ENCODE measurements around the gene SLC17A8.
"Not testable (repeated sequence)": the region's sequence is repeated elsewhere in the genome, so short reads cannot be mapped to it uniquely, and the experiment has no call there.

Gene SLC17A8

DNA sequence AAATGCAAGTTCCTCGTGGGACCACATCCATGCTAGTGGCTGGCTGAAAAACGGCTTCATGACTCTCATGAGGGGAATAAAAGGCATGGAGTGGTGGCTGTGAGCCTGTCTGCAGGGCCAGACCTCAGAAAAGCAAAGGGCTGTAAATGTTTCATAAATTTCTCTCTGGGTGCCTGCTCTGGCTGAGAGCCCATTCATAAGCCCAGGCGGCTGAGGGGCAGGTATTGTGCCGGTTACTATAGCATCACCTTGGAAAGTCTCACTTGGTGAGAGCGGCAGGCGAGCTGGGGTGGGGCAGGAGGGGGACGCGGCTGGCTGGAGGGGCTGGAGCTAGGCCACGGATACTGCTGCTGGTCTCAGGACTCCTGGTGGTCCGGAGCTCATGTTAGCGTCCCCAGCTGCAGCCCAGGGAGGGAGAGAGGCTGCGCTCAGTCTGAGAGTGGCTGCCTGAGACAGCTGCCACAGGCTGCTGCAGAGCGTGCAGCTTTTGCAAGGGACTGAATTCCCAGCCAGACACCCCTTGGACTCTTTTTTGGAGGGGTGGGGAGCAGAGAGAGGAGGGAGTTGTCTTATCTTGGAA is at the start of gene SLC17A8:
Gene SLC17A8, plus strand, starts transcription at position 431 of the 580 bp plus-strand sequence. CDS start 318 bp downstream, outside the sequence.
- DNase-seq: no peak

DNA sequence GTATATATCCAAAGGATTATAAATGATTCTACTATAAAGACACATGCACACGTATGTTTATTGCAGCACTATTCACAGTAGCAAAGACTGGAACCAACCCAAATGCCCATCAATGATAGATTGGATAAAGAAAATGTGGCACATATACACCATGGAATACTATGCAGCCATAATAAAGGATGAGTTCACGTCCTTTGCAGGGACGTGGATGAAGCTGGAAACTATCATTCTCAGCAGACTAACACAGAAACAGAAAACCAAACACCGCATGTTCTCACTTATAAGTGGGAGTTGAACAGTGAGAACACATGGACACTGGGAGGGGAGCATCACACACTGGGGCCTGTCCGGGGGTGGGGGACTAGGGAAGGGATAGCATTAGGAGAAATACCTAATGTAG is 48.7 kb upstream of the SLC17A8 start:
- DNase-seq: not testable (repeated sequence)

DNA sequence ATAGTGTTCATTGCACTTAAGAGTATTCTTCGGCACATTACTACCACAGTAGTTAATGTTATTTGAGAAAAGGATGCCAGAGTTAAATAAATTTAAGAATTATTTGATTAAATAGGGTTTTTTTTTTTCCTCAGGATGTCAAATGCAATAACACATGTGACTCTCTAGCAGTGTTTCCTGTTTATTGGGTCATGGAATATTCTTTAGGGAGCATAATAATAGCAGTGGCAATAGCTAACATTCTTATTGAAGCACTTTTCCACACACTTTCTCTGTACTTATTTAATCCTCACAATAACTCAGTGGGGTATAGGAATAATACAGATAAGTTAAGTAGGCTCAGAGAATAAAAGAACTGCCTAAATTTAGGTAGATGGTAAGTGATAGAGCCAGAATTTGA is 45.6 kb upstream of the SLC17A8 start:
- DNase-seq: no peak

DNA sequence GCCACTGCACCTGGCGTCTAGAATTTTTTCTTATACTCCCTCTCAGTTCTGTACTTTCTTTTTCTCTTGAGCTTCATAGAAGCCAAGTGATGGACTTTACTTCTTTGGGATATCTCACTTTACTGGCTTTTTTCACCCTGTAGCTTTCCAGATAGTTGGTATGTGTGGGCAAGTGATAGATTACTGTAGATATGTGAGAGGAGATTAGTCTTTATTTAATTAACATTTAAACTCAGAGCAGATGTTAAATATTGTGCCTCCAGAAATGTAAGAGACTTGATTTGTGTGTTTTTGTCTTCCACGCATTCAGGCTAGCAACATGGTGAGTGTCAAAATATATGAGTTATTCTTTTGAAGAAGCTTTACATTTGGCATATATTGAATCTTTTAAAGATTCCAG is 39.5 kb upstream of the SLC17A8 start:
- DNase-seq: no peak

DNA sequence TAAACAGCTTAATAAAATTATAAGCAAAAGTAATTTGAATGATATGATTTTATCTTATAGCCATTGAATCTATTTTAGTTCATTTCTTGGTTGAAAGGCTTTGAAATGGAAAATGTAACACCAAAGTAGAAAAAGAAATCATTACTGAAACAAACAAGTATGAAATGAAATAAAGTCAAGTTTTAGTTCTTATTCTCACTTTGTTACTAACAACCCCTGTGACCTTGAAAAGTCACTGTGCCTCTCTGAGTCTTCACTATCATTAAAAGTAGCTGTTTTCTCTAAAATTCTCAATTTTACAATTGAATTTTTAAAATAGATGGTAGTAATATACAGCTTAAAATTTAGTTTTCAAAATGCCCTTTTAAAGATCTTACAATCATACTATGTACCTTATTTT is 32.4 kb upstream of the SLC17A8 start:
- no peak for DNase-seq

DNA sequence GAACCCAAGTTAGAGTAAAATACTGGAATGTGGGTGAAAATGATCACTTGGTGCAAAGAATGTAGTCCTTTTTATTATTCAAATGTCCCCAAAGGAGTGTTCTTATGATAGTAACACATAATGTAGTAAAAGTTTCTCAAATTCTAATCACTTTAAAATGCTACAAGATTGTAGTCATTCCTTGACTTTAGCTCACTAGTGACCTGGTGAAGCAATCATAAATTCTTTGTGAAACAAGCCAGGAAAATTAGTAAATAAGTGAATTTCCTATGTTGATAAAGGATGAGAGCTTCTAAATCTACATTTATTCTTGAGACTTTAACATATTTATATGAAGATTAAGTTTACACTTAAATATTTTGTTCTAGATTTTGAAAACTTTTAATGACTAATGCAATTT is 30.7 kb upstream of the SLC17A8 start:
- DNase-seq: no peak

DNA sequence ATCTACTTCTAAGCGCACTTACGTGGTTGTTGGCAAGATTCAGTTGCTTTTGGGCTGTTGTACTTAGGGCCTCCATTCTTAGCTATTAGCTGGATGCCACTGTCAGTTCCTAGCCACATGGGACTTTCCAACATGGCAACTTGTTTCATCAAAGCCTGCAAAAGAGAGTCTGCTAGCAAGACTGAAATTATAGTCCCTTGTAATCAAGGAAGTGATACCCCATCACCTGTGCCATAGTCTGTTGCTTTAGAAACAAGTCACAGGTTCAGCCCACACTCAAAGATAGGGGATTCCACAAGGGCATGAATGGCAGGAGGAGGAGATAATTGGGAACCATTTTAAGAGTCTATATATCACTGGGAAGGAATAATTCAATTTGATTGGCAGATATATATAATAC is 27.1 kb upstream of the SLC17A8 start:
- no peak for DNase-seq

DNA sequence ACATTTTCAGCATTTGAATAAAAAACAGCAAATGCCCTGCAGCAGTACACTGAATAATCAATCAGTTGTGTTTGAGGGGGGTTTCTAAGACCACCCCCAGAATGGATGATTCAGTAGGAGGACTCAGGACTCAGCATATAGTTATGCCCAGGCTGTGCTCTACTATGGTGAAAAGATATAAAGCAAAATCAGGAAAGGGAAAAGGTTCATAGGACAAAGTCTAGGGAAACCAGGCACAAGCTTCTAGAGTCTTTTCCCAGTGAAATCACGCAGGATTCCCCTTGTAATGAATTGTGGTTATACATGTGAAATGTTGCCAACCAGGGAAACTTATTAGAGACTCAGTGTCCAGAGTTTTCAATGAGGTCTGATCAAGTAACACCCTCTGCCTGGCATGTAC is 25.0 kb upstream of the SLC17A8 start:
- no peak for DNase-seq

DNA sequence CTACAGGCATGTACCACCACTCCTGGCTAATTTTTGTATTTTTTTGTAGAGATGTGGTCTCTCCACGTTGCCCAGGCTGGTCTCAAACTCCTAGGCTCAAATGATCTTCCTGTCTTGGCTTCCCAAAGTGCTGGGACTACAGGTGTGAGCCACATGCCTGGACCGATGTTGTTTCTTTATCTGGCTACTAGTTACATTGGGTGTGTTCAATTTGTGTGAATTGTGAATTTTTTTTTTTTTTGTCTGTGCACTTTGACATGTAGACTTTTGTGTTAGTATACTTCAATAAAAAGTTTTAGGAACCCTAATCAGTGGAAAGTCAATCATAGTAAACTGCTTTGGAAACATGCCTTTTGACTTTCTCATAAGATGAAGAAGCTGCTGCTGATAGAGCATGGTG is 24.0 kb upstream of the SLC17A8 start:
- no peak for DNase-seq

DNA sequence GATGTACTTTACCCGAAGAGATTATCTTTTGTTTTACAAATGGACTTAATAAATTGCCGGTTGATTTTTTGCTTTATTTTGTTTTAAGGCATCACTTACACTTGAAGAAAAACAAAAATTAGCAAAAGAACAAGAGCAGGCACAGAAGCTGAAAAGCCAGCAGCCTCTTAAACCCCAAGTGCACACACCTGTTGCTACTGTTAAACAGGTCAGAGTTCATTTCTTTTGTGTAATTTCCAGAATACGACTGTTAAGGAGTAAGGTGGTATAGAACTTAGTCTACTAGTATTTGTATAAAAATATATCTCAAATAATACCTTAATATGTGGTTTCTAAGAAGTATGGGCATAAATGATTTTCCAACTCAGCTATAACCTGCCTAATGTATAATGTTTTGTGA is 19.6 kb upstream of the SLC17A8 start:
- DNase-seq: no peak

DNA sequence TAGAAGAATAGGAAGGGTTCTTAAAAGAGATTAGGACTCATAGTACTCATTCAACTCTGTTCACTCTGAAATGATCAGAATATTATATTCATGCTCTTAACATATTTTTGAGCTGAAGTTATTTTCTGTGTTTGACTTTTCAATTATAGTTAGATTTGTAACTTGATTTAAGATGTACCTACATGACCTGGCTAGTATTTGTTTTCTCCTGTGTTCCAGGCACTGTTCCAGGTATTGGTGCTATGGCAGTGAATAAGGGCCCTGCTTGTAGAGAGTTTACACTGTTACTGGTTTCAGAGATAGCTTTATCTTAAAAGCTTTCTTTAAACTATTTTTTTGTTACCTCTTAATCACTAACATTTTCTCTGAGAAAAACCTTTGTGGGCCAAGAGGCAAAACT is 19.1 kb upstream of the SLC17A8 start:
- no peak for DNase-seq

DNA sequence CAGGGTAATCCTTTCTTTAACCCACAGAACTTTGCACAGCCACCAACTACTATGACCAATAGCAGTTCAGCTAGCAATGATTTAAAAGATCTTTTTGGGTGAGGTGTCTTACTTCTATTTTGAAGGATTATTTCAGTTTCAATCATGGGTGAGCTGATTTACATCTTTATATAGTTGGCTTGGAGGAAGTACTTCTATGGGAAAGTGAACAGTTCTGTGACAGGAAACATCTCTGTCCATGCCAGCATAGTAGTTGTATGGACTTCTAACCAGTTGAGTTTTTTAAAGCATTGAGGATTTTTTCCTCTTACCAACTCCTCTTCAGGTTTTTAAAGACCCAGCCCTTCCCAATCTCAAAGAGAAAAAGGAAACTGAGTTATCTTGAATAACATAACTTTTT is 17.8 kb upstream of the SLC17A8 start:
- no peak for DNase-seq

DNA sequence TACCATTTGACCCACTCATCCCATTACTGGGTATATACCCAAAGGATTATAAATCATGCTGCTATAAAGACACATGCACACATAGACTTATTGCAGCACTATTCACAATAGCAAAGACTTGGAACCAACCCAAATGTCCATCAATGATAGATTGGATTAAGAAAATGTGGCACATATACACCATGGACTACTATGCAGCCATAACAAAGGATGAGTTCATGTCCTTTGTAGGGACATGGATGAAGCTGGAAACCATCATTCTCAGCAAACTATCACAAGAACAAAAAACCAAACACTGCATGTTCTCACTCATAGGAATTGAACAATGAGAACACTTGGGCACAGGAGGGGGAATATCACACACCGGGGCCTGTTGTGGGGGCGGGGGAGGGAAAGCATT is 14.0 kb upstream of the SLC17A8 start:
- DNase-seq: not testable (repeated sequence)

DNA sequence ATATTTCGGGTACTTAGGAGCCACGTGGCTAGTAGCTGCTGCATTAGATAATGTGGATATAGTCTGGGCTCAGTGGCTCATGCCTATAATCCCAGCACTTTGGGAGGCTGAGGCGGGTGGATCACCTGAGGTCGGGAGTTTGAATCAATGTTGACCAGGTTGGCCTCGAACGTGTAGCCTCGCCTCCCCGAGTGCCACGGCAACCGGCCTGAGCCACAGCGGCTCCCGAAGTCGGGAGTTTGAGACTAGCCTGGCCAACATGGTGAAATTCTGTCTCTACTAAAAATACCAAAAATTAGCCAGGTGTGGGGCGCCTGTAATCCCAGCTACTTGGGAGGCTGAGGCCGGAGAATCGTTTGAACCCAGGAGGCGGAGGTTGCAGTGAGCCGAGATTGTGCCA is 12.5 kb upstream of the SLC17A8 start:
- not testable (repeated sequence) for DNase-seq

DNA sequence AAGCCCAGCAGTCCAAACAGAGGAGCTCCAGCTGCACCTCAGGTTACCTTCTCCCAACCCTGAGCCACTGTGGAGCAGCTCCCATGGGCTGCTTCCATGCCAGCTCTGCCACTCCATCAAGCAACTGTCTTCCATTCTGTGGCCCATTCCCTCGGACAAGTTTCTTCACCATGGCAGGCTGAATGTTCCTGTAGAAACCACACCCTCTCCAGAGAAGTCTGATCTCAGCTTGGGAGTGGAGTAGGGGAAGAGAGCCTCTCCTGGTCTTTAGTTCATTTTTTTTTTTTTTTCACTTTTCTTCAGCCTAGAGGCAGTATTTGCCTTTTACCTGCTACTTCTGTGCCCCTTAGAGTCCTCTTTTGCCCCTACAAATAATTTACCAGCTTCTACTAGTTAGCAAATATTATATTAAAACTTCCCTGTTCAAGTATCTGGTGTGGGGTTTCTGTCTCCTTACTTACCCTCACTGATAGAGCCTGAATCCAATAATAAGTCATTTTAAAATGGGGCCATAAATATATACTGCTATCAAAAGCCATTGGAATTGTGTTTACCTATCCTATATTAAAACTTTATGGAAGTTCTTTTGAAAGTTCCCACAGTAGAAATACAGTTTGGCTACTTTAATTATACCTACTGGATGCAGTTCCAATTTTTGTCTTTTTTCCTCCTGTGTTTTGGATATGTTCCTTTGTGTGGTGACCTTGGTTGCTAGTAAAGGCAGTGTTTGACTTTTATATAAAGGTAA is 11.7 kb upstream of the SLC17A8 start:
- no peak for DNase-seq

DNA sequence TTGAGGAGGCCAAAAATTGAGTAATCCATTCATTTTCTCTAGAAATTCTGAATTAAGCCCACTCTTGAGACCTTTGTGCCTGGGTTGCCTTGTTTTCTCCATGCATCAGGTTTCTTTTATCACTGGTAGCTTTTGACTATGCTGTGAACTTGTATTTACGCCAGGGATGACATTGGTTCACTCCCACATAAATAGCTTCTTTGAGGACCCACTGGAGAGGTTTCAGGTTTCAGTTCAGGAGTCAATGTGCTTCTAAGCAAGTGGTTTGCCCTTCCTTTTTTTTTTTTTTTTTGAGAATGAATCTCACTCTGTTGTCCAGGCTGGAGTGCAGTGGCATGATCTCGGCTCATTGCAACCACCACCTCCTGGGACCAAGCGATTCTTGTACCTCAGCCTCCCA is 10.2 kb upstream of the SLC17A8 start:
- DNase-seq: no peak

DNA sequence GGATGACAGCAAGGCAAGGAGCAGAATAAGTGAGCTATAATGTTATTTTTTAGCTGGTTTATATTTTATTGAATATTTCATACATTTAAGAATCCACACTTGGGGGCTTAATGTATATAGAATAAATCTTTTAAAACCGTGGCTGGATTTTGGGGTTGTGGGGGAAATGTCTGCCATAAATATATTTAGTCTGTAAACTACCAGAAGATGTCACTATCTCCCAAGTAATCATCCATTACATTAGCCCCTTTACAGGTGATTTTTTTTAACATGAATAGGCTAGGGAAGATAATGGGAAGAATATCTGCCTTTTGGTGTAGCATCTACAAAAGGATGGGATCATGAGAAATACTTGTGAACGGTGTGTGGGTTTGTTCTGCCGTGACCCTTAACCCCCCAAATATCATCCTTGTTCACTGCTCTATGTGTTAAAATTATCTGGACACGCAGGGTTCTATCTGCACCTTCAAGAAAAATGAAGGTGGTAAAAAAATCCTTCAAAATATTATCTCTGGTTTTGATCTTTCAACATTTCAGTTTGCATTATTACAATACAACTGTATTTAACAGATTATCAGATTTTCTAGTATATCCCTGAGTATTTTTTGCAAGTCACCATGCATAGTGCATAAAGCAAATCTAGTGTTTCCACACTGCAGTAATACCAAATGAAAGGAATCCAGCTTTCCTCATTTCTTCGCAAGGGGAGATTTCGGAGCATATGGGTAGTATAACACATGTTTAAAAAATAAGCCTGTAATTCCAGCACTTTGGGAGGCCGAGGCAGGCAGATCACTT is 8.0 kb upstream of the SLC17A8 start:
- no peak for DNase-seq

DNA sequence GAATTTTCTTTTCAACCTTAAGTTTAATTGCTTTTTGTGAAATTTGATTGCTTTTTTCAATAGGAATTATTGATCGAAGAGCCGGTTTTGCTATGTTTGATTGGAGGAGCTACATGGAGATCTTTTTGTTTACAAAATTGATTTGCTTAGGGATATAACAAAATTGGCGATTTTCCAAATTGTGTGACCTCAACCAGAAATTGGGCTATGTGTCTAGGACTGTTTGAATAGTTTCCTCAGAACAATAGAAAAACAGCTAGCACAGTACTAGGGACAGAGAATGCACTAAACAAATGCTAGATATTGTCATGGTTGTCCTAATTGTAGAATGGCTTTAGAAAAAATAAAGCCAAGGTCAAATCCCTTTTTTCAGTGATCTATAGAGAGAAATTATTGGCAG is 2.4 kb downstream of the SLC17A8 start:
- DNase-seq: no peak

DNA sequence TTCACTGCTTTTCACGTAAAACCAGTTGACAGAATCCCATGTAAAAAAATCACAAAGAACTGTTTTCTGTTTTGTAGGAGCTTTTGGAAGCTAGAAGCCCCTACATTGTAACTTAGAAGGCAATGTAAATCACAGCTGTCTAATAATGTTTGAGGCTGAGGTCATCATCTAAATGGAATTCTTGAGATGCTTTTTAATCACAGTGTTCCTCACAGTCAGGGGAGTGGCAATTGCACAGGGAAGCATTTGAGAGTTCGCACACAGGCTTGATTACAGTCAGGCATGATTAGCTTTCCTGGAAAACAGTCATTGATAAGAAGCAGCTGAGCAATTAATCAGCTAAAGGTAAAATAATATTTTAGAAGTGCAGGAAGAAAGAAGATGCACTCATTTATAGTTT is 2.9 kb downstream of the SLC17A8 start:
- DNase-seq: no peak

DNA sequence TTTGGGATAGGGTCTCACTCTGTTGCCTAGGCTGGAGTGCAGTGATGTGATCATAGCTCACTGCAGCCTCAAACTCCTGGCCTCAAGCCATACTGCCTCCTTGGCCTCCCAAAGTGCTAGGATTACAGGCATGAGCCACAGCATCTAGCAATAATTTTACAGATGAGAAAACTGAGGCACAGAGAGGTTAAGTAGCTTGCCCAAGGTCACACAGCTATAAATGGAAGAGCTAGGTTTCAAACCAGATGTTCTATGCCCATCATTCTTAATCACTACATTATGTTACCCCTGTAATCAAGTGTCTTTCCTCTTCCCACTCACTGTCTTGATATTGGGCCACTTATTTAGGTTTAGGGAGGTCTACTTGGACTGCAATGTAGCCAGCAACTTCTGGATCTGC is 3.6 kb downstream of the SLC17A8 start:
- no peak for DNase-seq

DNA sequence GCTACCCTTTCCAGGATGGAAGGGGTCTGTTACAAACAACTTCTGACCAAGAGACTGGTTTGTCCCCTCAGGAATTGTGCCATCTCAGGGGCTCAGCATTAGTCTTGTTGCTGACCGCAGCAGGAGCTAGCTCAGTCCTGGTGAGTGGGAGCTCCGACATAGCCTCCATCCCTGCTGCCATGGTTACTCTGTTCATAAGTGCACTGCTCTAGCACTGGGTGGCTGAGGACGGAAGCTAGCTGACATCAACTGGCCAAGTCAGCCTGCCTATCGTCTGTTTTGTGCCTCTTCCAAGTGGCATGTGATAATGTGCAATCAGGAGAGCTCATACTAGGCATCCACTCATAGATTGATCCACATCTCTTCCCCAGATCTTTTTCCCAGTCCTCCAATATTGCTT is 7.5 kb downstream of the SLC17A8 start:
- DNase-seq: no peak

DNA sequence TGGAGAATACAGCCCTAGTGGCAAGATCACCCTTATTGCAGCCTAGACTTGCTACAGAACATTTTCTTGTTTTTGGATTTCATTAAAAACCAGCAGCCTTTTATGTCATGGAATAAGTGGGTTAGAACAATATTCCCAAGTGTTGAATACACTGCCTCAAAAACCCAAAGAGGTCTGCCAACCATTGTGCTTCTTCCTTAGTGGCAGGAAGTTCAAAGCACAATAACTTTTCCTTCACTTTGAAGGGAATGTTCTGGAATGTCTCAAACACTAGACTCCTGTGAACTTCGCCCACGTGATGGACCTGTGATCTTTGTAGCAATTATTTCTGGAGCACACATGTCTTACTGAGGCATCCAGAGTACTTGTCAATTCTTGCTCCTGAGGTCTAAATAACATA is 8.5 kb downstream of the SLC17A8 start:
- no peak for DNase-seq

DNA sequence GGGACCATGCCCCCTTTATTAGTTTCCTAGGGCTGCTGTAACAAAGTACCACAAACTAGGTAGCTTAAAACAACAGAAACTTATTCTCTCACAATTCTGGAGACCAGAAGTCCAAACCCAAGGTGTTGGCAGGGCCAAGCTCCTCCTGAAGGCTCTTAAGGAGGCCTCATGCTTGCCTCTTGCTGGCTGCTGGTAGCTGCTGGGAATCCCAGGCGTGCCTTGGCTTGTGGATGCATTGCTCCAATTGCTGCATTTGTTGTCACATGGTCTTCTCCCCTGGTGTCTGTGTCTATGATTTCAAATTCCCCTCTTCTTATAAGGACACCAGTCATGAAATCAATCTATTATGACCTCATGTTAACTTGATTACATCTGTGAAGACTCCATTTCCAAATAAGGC is 11.2 kb downstream of the SLC17A8 start:
- no peak for DNase-seq

DNA sequence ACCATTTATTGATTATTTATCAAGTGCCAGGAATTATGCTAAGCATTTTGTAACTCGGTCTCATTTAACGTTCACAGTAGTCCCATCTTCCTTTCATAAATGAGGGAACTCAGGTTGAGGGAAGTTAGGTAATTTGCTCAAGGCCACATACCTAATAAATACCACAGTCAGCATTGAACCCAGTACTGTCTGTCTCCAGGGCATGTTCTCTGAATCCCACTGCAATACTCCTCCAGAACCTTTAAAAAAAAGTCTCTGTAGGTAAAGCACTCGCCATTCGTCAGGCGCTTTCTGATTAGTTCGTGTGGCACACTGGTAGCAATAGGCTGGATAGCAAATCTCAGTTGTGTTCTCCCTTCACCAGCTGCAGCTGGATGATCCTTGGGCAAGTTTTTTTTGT is 14.3 kb downstream of the SLC17A8 start:
- no peak for DNase-seq
